Hematopoietic multipotent progenitor cell treated with erythropoietin and hydrocortisone succinate and interleukin-3 and kit ligand, for 6 days (in vitro differentiated cells): ENCODE data around the gene INSC.

Experiments
- DNase-seq: peaks from one replicate; pipeline ENCODE4 v3.0.0-alpha.2; 2015

INSC gene

GRCh38 chr11:15192005-15192556, 77.4 kb downstream of the INSC start:
- no peak for DNase-seq

DNA sequence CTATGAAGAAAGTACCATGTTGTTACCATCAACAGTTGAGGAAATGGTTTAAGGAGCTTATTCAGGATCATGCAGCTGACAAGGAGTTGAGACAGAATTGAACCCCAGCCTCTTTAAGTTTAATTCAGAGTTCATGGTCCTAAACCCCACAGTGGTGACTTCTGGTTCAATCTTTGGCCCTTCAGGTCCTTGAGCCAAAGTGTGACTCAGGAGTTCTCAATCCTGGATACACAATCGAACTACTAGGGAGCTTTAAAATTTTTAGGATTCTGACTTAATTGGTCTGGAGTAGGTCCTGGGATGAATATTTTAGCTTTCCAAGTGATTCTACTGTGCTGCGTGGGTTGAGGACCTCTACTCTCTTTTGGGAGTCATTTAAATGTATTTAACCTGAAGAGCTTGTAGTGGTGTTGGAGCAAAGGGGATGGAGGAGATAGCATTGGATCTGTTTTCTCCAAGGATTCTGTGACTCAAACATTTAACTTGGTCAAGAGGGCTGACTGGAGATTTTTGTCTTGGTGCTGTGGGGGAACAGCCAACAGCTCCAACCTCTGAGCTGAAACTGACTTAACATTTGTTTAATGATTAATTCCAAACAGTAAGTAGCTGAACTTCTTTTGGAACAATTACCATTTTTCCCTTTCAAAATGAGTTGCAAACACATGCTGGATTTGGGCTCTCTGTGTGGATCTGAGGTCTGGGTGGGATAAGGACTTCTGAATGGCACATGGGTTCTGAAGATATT, 80.1 kb downstream of the INSC start:
- DNase-seq, result no peak

GRCh38 chr11:15195454-15196200, 80.9 kb downstream of the INSC start:
- DNase-seq, result no peak

- DNase-seq, result no peak
Observed at GRCh38 chr11:15196704-15197103, 82.0 kb downstream of the INSC start.

DNA sequence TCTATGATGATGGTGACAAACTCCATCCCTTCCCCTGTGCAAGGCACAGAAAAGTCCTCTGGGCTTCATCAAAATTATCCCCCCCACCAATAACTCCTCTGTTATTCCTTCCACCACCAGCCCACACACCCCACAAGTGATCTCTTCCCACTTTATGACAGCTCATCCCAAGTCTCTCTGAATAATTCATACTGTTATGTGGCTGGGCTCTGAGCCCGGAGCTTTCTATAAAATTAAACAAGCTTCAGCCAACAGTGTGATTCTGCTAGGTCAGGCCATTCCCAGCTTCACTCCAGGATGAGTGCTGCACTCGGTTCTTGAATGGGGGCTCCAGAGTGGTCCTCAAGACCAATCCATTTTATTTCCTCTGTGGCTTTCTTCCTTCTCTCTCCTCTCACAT, 83.0 kb downstream of the INSC start:
- no peak for DNase-seq

GRCh38 chr11:15198284-15198683, 83.6 kb downstream of the INSC start:
- DNase-seq, result no peak

DNA sequence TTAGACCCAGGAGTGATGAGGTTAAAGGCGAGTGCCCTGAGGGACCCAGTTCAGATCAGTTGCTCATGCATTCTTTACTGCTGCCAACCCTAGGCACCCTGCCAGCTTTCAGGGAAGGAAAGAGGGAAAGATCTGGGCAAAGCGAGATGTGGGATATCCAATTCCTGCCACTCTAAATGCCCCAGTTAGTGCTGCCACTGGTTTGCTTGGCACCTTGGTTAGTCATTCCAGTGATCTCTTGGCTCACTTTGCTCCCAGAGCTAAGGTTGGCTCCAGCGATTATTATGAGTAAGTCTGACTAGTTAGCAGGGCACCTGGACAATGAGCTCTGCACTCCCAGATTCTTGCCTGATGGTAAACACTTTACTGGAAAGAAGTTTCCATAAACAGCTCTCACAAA, 85.0 kb downstream of the INSC start:
- DNase-seq, result no peak

DNA sequence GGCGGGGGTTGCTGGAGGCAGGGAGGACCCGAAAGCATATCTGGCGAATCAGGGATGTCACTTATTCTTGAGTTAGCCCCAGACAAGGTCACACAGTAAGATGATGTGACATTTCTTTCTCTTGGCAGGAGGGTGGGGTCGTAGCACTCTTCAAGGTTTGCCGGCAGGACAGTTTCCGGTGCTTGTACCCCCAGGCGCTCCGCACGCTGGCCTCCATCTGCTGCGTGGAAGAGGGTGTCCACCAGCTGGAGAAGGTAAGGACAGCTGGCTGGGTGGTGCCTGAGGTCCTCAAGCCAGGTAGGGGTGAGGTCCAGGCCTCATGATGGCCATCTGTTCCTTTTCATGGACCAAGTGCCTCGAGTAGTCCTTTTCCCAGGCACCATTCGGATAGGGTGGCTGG, 86.0 kb downstream of the INSC start:
- no peak for DNase-seq

- DNase-seq, result no peak
Observed at GRCh38 chr11:15201586-15201985, 86.9 kb downstream of the INSC start.

DNA sequence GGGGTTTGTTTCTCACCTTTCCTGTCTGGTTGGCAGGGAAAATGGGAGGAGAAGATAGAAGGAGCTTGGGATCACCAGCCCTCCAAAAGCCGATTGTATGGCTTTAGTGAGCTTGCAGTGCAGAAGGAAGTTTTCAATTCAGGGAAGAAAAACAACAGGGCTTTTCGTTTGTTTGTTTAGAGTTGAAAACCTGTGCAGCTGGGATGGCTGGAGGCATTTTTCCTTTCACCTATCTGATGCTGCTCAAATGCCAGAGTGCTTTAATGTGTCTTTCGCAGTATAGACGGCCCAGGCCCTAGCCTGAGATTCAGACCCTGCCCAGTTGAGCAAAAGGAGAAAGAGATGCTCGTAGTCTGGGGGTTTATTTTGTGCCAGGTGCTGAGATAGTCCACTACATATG, 87.9 kb downstream of the INSC start:
- no peak for DNase-seq

DNA sequence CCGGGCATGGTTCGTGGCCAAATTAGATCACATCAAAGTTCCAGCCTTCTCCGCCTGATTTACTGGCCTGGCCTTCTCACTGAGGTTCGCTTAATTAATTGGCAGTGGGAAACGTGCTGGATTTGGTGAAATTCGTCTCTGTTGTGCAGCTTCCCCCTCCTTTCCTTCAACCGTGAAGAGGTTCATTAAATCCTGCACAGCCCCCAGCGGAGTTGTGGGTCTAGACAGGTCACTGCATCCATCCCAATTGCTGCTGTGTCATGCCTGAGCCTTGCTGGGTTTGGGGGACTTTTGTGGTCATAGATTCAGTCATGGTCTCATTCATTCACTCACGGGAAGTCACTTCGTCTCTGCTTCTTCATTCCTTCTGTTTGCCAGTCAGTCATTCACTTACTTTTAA, 90.0 kb downstream of the INSC start:
- DNase-seq, result no peak

DNA sequence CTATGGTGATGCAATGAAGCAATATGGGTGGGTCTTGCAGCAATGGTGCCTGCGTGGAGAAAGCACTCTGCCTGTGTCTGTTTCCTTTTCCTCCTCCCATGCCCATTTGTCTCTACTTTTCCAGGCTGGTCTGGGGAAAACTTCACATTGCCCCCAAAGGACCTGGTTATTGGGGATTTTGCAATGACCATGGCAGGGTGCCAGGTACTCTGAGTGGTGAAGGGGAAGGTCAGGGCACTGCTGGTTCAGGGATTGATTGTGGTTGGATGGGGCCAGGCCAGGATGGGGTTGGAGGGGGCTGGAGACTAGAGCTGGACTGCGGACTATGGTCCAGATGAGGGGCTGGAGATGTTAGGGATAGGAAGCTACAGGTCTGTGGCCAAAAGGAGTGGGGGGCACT, 92.1 kb downstream of the INSC start:
- no peak for DNase-seq

- peak; percentile 84 for DNase-seq
Observed at GRCh38 chr11:15208378-15209222, 93.9 kb downstream of the INSC start.

GRCh38 chr11:15212876-15213275, 98.2 kb downstream of the INSC start:
- peak; percentile 38 for DNase-seq

DNA sequence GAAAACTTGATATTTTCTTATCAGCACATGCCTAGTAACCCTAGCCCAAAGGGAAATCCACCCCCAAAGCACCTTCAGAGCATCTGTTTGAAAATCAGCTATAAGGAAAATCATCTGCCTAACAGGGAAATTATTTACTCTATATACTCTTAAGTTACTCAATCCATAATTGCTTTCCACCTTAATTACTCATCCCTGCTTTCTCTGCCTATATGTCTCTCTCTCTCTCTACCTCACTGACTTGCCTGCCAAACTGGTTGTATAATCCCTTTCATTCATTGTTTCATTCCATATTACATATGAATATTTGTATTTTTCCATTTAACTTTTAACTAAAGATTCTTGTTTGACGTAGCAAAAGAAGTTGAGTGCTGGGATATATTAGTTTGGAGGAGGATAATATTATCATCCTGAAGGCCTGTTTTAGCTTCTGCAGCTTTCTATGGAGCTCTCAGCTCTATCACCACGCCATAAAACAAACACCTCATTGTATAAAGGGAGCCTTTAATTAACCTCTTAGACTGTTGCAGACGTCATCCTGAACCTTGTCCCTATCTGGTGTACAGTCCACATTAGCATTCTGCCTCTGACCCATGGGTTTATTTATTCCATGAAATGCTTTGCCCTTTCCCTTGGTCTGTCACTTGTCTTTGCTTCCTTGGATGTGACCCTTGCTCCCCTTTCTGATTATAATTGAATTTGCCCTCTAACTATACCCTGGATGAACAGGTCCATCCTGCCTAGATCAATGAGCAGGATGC, 98.9 kb downstream of the INSC start:
- no peak for DNase-seq

GRCh38 chr11:15215005-15215404, 100.3 kb downstream of the INSC start:
- DNase-seq, result no peak

DNA sequence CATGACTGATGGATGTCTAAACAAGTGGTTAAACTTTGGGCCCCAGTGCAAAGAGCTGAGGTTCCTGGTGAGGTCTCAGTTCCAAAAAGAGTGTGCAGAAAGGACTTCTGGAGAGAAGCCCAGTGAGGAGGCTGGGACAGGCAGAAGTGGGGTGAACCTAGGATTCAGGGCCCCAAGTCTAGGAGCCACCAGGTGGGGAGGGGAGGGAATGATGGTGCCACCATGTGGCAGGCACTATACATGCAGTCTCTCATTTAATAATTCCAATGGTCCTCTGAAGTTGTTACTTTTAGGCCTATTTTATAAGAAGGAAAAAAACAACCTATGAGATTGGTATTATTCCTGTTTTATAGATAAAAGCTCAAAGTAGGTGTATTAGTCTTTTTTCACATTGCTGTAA, 102.0 kb downstream of the INSC start:
- DNase-seq, result peak; percentile 30

DNA sequence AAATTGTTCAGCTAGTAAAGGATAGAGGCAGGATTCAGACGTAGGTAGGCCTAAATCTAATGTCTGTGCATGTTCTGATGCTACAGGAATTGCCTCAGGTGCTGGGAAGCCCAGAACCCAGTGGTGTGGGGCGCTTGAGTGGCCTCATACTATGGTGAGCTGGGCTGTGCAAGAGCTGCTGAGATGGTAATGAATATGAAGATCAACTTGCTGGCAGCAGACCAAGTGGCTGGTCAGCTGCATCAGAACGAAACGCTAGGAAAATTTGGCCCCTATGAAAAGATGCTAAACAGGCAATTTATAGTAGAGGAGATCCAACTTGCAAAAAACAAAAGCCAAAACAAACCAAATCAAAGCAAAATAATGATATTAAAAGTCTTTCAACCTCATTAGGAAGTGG, 102.7 kb downstream of the INSC start:
- DNase-seq, result no peak

- DNase-seq, result no peak
Observed at GRCh38 chr11:15222777-15223176, 108.1 kb downstream of the INSC start.

GRCh38 chr11:15223318-15223717, 108.6 kb downstream of the INSC start:
- DNase-seq, result no peak

DNA sequence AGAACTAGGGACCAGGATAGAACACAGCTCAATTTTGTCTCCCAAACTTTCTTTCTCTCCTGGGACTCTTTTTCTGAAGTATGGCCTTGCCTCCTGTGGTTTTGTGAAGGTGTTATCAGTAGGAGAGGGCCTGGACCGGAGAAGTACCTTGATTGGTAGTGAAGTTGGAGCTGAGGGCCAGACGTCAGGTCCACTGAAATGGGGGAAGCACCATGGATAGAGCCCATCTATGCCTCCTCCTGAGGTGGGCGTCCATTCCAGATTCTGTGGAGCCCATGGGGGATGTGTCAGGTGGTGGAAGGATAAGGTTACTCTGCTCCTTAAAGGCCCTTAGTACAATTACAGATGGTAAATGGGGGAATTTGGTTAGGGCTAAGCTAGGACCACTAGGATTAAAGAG, 109.7 kb downstream of the INSC start:
- DNase-seq, result no peak

DNA sequence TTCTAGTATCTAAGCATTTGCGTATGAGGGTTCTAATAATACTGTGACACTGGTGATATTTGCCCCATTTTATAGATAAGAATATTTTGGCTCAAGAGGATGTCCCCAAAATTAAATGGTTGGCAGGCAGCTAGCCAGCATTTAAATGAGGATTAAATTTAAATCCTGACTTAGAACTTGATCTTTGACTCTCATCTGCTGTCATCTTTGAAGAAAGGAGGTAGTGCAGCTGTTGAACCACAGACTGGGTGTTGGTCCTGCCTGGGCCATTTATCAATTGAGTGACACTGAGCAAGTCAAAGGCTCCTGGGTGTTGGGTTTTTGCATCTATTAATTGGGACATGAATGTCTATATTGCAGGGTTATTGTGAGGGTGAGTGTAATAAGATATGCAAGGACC, 112.3 kb downstream of the INSC start:
- DNase-seq, result no peak
